Smooth muscle cell (in vitro differentiated cells): ENCODE measurements around the gene NXF3. TPM values are rescaled to one million over a fixed set of nuclear protein-coding genes. Genes with fewer than 3 reads are reported as not detected.

ENCODE experiments used
- DNase-seq: peaks from one replicate; lab custom pipeline; 2025; ENCODE audit not compliant: unreplicated experiment; lab: John Stamatoyannopoulos, UW
- H2AFZ ChIP-seq: fragments of 200-600 bp; sonication (generic); 2 replicates; pipeline ENCODE4 v1.6.0; 2016; ENCODE audit warnings: antibody characterized with exemption, low read depth, mild to moderate bottlenecking
- H3F3A ChIP-seq: fragments of 200-600 bp; sonication (generic); 2 replicates; pipeline ENCODE4 v1.6.0; 2017; ENCODE audit warnings: antibody characterized with exemption, low read depth
- H3K27ac ChIP-seq: fragments of 200-600 bp; sonication (generic); 2 replicates; pipeline ENCODE4 v1.5.1; 2016; ENCODE audit warnings: low read depth, mild to moderate bottlenecking
- H3K27me3 ChIP-seq: fragments of 200-600 bp; sonication (generic); 2 replicates; pipeline ENCODE4 v1.6.1; 2016; ENCODE audit warnings: low read depth, mild to moderate bottlenecking
- H3K36me3 ChIP-seq: fragments of 200-600 bp; sonication (generic); 2 replicates; pipeline ENCODE4 v1.5.1; 2016; ENCODE audit warnings: low read depth
- H3K4me1 ChIP-seq: fragments of 200-600 bp; sonication (generic); 2 replicates; pipeline ENCODE4 v1.5.1; 2016; ENCODE audit warnings: low read depth
- H3K4me2 ChIP-seq: fragments of 200-600 bp; sonication (generic); 2 replicates; pipeline ENCODE4 v1.6.0; 2016; ENCODE audit warnings: mild to moderate bottlenecking
- H3K4me3 ChIP-seq: fragments of 200-600 bp; sonication (generic); 2 replicates; pipeline ENCODE4 v1.5.1; 2016; ENCODE audit warnings: mild to moderate bottlenecking
- H3K79me2 ChIP-seq: fragments of 200-600 bp; sonication (generic); 2 replicates; pipeline ENCODE4 v1.6.0; 2016; ENCODE audit warnings: low read depth, mild to moderate bottlenecking
- H3K9ac ChIP-seq: fragments of 200-600 bp; sonication (generic); 2 replicates; pipeline ENCODE4 v1.6.0; 2016; ENCODE audit warnings: low read depth
- H3K9me3 ChIP-seq: fragments of 200-600 bp; sonication (generic); replicated peaks from 2 replicates; pipeline ENCODE4 v1.5.1; 2016; ENCODE audit warnings: low read depth
- H4K20me1 ChIP-seq: fragments of 200-600 bp; sonication (generic); 2 replicates; pipeline ENCODE4 v1.6.0; 2016; ENCODE audit warnings: low read depth
- CTCF ChIP-seq: fragments of 200-600 bp; sonication (generic); IDR thresholded peaks from 2 replicates; pipeline ENCODE4 v1.5.1; 2017; ENCODE audit warnings: borderline replicate concordance, mild to moderate bottlenecking, antibody characterized with exemption; ENCODE audit not compliant: insufficient read depth, poor library complexity, severe bottlenecking
- WGBS: methylation state at CpG from one replicate; pipeline ENCODE4 v1.1.7; 2016; ENCODE audit warnings: low lambda C conversion rate; 5-methylcytosine and 5-hydroxymethylcytosine counted together
- polyA plus RNA-seq: library from polyadenylated mRNA; unstranded; fragments of >200 nt; fragmentation: Nextera tagmentation; extraction: Ambion mirVana; gene quantifications from 2 replicates; pipeline ENCODE4 v1.2.1, GENCODE V29; 2016
- total RNA-seq: library from RNA; depleted of rRNA; stranded (reverse); fragments of >200 nt; gene quantifications from 2 replicates; pipeline ENCODE4 v1.2.3, GENCODE V29; 2014

NXF3 gene
- total and polyA plus RNA-seq, 2 experiments from 2014 or later, result not detected

- WGBS, result 35% methylated on average over 5 of the region's 5 CpGs
- no peak for DNase-seq
- Histone ChIP-seq H3K79me2 (no peaks in the 10 kb centered on the region), H4K20me1 (no peaks in the 10 kb centered on the region), H3K9me3 (no peaks in the 10 kb centered on the region), H2AFZ (no peak overlapping the region), H3F3A (no peaks in the 10 kb centered on the region), H3K9ac (no peak overlapping the region), H3K4me2 (no peak overlapping the region), H3K27ac (no peak overlapping the region), H3K27me3 (no peaks in the 10 kb centered on the region), H3K4me1 (no peaks in the 10 kb centered on the region), H3K4me3 (no peak overlapping the region), H3K36me3 (no peaks in the 10 kb centered on the region)
- TF ChIP-seq CTCF, result no peak
Observed at GRCh38 chrX:103073467-103073866, 19.5 kb downstream of the NXF3 start.

GRCh38 chrX:103066606-103067005 is 26.3 kb downstream of the NXF3 start:
- no peak overlapping the region for H3K4me3 ChIP-seq
- H2AFZ ChIP-seq, result no peak overlapping the region
- no peaks in the 10 kb centered on the region for H3K27me3 ChIP-seq
- no peaks in the 10 kb centered on the region for H3K79me2 ChIP-seq
- no peaks in the 10 kb centered on the region for H3K36me3 ChIP-seq
- H3K9ac ChIP-seq, result no peak overlapping the region
- 90% methylated on average over 1 of the region's 1 CpG for WGBS
- no peak overlapping the region for H3K27ac ChIP-seq
- H4K20me1 ChIP-seq, result no peaks in the 10 kb centered on the region
- H3F3A ChIP-seq, result no peaks in the 10 kb centered on the region
- H3K9me3 ChIP-seq, result no peaks in the 10 kb centered on the region
- no peak for TF ChIP-seq CTCF
- H3K4me1 ChIP-seq, result no peaks in the 10 kb centered on the region
- DNase-seq, result no peak
- H3K4me2 ChIP-seq, result no peak overlapping the region

DNA sequence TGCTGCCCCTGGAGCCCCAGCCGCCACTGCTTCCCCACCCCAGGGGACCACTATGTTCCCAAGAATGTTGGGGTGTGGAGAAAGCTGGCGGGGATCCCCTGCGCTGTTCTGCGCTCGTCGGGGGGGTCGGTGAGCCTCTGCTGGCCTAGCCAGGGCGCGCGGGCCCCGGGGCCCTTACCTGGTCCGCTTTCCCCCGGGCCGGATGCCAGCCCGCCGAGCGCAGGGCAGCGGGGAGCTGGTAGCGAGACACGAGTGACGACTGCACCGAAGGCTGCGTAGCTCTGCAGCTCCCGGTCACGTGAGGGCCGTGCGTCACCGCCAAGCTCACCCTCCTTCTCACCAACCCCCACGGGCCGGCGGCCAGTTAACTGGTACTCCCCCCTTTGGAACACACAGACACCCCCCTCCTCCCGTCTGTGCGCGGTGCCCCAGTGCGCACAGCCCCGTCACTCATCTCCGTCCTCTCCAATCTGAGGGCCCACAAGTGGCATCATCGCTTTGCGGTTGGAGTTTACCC is 29.0 kb downstream of the NXF3 start, which contains the start of gene BEX1:
Gene BEX1 (minus strand): TSS at position 254 of the 517 bp plus-strand sequence. CDS start 897 bp downstream, outside the sequence.
- H3K9ac ChIP-seq, result no peak within 1 kb of the TSS
- H3K4me3 ChIP-seq, result peak within 1 kb of the TSS; percentile 45
- no peak for DNase-seq
- no peaks in the 10 kb centered on the region for H3K27me3 ChIP-seq
- H3K79me2 ChIP-seq, result no peaks in the 10 kb centered on the region
- WGBS, result 44% methylated on average over 37 of the region's 39 CpGs
- H3K27ac ChIP-seq, result no peak within 1 kb of the TSS
- TF ChIP-seq CTCF, result no peak
- no peaks in the 10 kb centered on the region for H4K20me1 ChIP-seq
- H3K36me3 ChIP-seq, result no peaks in the 10 kb centered on the region
- H3K9me3 ChIP-seq, result no peaks in the 10 kb centered on the region
- H2AFZ ChIP-seq, result no peak within 1 kb of the TSS
- peak within 1 kb of the TSS; percentile 83 for H3K4me2 ChIP-seq
- H3K4me1 ChIP-seq, result no peaks in the 10 kb centered on the region
- H3F3A ChIP-seq, result no peaks in the 10 kb centered on the region

DNA sequence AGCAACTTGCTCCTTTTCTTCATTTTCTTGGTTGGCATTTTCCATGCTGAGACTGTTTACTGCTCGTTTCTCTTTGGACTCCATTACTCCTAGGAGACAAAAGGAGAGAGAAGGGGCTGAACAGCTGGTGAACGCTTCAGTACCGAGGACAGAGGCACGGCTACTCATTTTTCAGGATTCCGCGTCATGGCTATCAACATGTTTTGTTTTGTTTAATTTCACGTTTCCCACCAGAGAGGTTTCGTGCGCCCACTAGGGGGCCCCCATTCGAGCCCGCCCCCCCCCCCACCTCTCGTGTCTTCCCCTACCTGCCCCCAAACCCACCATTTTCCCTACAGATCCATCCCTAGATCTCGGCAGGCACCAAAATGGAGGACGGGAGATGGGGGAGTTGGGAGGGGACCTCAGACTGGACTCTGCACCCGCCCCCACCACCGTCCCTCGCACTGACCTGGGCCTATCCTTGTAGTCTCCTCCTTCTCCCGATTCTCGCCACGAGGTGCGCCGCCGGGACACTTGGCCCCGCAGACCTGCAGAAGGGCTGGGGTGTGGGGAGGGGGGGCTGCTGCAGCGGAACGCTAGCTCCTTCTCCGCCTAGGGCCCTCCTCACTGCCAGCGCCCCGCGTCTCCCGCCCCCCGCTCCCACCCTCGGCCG is 29.6 kb downstream of the NXF3 start:
- Histone ChIP-seq H3K79me2 (no peaks in the 10 kb centered on the region), H3K27me3 (no peaks in the 10 kb centered on the region), H3K36me3 (no peaks in the 10 kb centered on the region), H3F3A (no peaks in the 10 kb centered on the region), H3K4me1 (no peaks in the 10 kb centered on the region), H2AFZ (no peak overlapping the region), H3K27ac (no peak overlapping the region), H3K4me3 (peak overlapping the region; percentile 45), H3K9me3 (no peaks in the 10 kb centered on the region), H4K20me1 (no peaks in the 10 kb centered on the region), H3K4me2 (peak overlapping the region; percentile 83), H3K9ac (no peak overlapping the region)
- WGBS, result 50% methylated on average over 26 of the region's 34 CpGs
- TF ChIP-seq CTCF, result peak; percentile 14
- no peak for DNase-seq
